SH-SY5Y (cell line): Measurements from ENCODE around the gene RNU4-1.

Experiments
- GATA2 ChIP-seq: IDR thresholded peaks from 2 replicates; pipeline ENCODE4 v1.6.1; 2011; ENCODE audit warnings: mild to moderate bottlenecking, low read depth, low read length
- GATA3 ChIP-seq: IDR thresholded peaks from 2 replicates; pipeline ENCODE4 v1.6.1; 2011; ENCODE audit warnings: low read depth, mild to moderate bottlenecking, low read length, moderate library complexity

The RNU4-1 gene

DNA sequence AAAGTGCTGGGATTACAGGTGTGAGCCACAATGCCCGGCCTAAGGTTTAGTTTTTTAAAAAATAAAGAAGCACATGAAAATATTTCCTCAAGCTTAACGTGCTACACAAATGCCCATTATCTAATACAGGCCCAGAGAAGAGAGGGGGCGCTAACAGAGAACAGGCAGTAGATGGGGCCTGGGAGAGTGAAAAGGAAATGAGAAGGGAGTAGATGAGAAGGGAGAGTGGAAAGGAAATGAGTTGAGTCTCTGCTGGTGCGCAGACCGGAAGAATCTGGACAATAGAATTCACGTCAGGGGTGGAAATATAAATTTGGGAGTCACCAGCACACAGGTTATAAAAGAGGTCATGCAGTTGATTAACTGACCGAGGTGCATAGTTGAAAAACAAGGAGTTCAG is 38.2 kb downstream of the RNU4-1 start:
- TF ChIP-seq GATA2 (no peak), GATA3 (no peak)

DNA sequence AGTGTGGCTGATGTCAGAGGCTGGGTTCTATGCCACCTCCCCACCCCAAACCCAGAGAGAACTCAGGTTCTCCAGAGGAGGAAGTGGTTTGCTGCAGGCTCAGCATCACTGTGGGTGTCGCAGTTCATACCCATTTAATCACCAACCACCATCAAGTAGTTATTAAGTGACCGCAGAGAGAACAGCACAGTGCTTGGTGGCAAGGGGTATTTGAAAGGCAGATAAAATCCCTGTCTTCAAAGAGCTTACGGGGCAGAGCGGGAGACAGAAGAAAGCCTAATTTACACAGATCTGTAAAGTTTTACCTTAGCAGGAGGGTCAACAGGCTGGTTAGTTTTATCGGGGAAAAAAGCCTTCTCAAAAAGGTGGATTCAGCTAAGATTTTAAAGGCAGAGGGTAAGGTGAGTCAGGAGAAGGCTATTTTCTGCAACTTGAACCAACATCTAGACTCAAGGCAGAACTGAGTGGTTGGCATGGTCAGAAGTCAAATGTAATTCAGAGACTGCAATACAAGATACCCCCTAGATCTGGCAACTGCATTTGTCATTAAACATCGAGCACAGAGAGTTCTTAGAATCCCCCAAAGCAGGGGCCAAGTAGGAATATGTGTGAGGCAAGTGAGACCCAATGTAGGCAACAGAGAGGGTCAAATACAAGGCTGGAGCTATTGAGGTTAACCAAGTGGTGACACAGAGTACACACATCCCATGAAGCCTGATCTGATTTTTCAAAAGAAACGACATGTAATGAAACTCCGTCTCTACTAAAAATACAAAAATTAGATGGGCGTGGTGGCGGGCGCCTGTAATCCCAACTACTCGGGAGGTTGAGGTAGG is 40.7 kb downstream of the RNU4-1 start:
- no peak for TF ChIP-seq GATA3
- TF ChIP-seq GATA2 = no peak

DNA sequence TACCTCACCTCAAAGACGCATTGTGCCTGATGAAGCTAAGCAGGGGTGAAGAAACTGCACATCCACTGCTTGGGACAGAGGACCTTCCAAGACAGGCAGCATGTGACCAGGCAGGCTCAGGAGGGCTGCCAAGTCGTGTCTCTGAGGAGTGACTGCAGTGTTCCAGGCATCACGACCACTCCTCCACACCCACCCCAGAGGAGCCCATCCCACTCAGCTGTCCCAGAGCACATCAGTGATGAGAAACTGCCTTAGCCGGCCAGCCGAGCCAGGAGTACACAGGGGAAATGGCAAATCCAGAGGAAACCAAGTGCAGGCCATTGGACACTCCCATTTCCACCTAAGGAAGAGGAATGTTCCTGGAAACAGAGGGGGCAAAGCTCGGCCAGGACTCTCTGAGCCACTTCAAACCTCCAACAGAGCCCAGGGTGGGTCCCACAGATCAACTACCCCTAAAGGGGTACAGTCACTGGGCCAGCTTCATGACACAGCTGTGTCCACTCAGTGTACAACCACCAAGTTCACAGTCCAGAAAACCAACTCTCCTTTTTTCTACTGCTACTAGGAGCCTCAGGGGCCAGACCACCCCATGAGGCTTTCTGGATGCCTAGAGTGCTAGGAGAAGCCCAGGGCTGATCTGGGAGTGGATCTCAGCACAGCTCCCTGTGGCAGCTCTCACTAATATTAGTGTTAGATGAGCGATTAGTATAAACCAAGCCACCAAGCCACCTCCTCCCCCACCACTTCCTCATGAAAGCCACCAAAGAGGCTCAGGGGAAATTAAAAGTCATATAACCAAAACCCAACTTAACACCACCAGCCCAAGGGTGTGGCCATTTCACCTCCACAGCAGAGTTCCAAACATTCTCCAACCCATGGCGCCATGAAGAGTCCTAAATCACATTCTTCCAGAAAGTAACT is 42.9 kb downstream of the RNU4-1 start:
- TF ChIP-seq GATA3 = no peak
- no peak for TF ChIP-seq GATA2

DNA sequence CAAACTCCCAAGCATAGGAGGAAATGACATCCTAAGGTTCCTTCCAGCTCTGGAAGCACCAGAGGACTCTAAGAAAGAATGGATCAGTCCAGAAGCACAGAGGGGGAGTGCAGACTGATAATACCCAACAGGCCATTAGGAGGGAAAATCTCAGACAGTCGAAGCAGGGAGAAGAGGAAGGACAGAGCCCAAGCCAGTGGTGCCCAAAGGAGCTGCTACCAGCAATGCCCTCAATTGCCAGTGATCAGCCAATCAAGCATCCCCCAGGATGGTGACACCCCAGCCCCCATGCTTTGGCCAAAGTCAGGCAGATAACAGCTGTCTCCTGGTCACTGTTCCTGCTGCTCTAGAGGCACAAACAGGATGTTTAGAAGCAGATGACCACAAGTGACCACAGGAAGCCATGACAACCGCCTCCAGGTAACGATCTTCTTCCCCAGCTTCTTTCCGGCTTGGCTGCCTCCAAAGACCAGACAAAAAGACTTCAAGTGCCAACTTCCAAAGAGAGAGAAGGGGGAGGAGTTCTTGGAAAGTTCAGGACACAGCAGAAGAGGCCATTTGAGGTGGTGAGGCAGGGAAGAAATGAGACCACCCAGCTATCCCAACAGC is 43.7 kb downstream of the RNU4-1 start:
- no peak for TF ChIP-seq GATA2
- no peak for TF ChIP-seq GATA3

DNA sequence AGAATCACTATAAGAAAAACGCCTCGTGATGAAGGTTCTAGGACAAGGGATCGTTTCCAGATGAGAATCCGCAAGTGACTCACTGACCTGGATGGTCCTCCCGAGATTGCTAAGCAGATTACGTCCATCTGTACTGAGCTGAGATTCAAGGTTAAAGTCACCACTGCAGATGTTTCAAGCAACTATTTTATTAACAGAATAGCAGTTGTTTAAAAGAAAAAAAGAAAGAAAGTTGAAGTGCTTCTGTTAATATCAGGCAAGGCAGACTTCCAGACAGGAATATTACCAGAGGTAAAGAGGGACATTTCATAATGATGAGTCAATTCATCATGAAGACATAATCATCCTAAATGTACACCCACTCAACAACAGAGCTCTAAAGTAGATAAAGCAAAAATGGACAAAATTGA is 45.4 kb downstream of the RNU4-1 start:
- TF ChIP-seq GATA2 (peak; percentile 34; the same call in 1 of the 2 replicates), GATA3 (no peak)

DNA sequence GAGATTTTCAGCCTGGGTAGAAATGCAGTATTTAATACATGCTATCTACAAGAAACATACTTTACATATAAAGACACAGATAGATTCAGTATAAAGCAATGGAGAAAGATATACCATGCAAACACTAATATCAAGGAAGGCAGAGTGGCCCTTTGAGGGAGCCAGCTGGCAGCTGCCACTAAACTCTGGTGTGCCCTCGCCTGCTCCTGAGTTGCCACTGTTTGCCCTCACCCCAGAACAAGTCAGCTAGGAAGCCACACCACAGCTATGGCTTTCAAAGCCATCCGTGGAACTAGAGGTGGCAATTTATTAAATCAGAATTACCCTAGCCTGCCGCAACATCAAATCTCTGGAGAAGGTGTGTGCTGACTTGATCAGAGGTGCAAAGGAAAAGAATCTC is 45.9 kb downstream of the RNU4-1 start:
- TF ChIP-seq GATA3 (no peak), GATA2 (no peak)
